ENCODE measurements around the gene SCGB2A2.

SCGB2A2 gene

GRCh38 chr11:62269654-62270278 is at the start of gene SCGB2A2:
SCGB2A2 (plus strand) TSS chr11:62270158; CDS start chr11:62270217, 59 bp downstream.
- DNase-seq (ENCODE audit: low spot score): no peak

GRCh38 chr11:62221498-62221897 is 48.5 kb upstream of the SCGB2A2 start:
- DNase-seq (ENCODE audit: low spot score): no peak

GRCh38 chr11:62223095-62223494 is 46.9 kb upstream of the SCGB2A2 start:
- no peak for DNase-seq (ENCODE audit: low spot score)

- DNase-seq (ENCODE audit: low spot score): no peak
These were observed 36.2 kb upstream of the SCGB2A2 start for GRCh38 chr11:62233730-62234129.

- DNase-seq (ENCODE audit: low spot score): no peak
These were observed 33.8 kb upstream of the SCGB2A2 start for GRCh38 chr11:62236187-62236586.

GRCh38 chr11:62237499-62237898 is 32.5 kb upstream of the SCGB2A2 start:
- DNase-seq (ENCODE audit: low spot score): no peak

GRCh38 chr11:62238151-62238550 is 31.8 kb upstream of the SCGB2A2 start:
- DNase-seq (ENCODE audit: low spot score): no peak

GRCh38 chr11:62241095-62241494 is 28.9 kb upstream of the SCGB2A2 start:
- DNase-seq (ENCODE audit: low spot score): no peak

GRCh38 chr11:62242021-62242420 is 27.9 kb upstream of the SCGB2A2 start, which contains the start of gene SCGB1D2:
SCGB1D2 (plus strand) TSS chr11:62242239; CDS start chr11:62242308, 69 bp downstream.
- DNase-seq (ENCODE audit: low spot score): peak; percentile 91

- DNase-seq (ENCODE audit: low spot score): no peak
These were observed 24.6 kb upstream of the SCGB2A2 start for GRCh38 chr11:62245271-62245753.

GRCh38 chr11:62251698-62252097 is 18.3 kb upstream of the SCGB2A2 start:
- DNase-seq (ENCODE audit: low spot score): no peak

- no peak for DNase-seq (ENCODE audit: low spot score)
These were observed 15.9 kb upstream of the SCGB2A2 start for GRCh38 chr11:62253999-62254542.

GRCh38 chr11:62256281-62256680 is 13.7 kb upstream of the SCGB2A2 start:
- DNase-seq (ENCODE audit: low spot score): no peak

- DNase-seq (ENCODE audit: low spot score): no peak
These were observed 9.6 kb upstream of the SCGB2A2 start for GRCh38 chr11:62260261-62260953.

GRCh38 chr11:62264004-62264403 is 6.0 kb upstream of the SCGB2A2 start:
- no peak for DNase-seq (ENCODE audit: low spot score)

GRCh38 chr11:62266558-62266957 is 3.4 kb upstream of the SCGB2A2 start:
- DNase-seq (ENCODE audit: low spot score): no peak

- DNase-seq (ENCODE audit: low spot score): no peak
These were observed 2.9 kb upstream of the SCGB2A2 start for GRCh38 chr11:62267050-62267449.

GRCh38 chr11:62267576-62267975 is 2.4 kb upstream of the SCGB2A2 start:
- no peak for DNase-seq (ENCODE audit: low spot score)

GRCh38 chr11:62273284-62273683 is 3.3 kb downstream of the SCGB2A2 start:
- DNase-seq (ENCODE audit: low spot score): no peak

GRCh38 chr11:62273789-62274275 is 3.9 kb downstream of the SCGB2A2 start:
- DNase-seq (ENCODE audit: low spot score): no peak

GRCh38 chr11:62280452-62280851 is 10.5 kb downstream of the SCGB2A2 start:
- no peak for DNase-seq (ENCODE audit: low spot score)

GRCh38 chr11:62295504-62295903 is 25.5 kb downstream of the SCGB2A2 start:
- no peak for DNase-seq (ENCODE audit: low spot score)

- DNase-seq (ENCODE audit: low spot score): no peak
These were observed 29.0 kb downstream of the SCGB2A2 start, which contains the start of gene SCGB1D4 for GRCh38 chr11:62298975-62299374. SCGB1D4 (minus strand) TSS chr11:62299075; CDS start chr11:62299010, 65 bp downstream.
